ENCODE measurements around the gene CELSR3. TPM values are rescaled to one million over a fixed set of nuclear protein-coding genes. Genes with fewer than 3 reads are reported as not detected.

The CELSR3 gene
- total and polyA plus RNA-seq, 9 donors: 0.23 to 3.4 (median 0.69) TPM

- H3K36me3 ChIP-seq: no peaks in the 10 kb centered on the region
These were observed 22.6 kb downstream of the CELSR3 start for GRCh38 chr3:48639944-48640606.

GRCh38 chr3:48637305-48637704, 25.4 kb downstream of the CELSR3 start:
- Histone ChIP-seq H3K4me1 (ENCODE audit: insufficient read depth) (peaks cover 3% of the 10 kb centered on the region), H3K4me3 (no peak overlapping the region), H3K9me3 (no peaks in the 10 kb centered on the region), H3K27ac (no peak overlapping the region), H3K27me3 (no peaks in the 10 kb centered on the region), H3K36me3 (no peaks in the 10 kb centered on the region)
- no peak for TF ChIP-seq POLR2A (IDR thresholded peaks at IDR 0.05)
- TF ChIP-seq, protein P1, sequence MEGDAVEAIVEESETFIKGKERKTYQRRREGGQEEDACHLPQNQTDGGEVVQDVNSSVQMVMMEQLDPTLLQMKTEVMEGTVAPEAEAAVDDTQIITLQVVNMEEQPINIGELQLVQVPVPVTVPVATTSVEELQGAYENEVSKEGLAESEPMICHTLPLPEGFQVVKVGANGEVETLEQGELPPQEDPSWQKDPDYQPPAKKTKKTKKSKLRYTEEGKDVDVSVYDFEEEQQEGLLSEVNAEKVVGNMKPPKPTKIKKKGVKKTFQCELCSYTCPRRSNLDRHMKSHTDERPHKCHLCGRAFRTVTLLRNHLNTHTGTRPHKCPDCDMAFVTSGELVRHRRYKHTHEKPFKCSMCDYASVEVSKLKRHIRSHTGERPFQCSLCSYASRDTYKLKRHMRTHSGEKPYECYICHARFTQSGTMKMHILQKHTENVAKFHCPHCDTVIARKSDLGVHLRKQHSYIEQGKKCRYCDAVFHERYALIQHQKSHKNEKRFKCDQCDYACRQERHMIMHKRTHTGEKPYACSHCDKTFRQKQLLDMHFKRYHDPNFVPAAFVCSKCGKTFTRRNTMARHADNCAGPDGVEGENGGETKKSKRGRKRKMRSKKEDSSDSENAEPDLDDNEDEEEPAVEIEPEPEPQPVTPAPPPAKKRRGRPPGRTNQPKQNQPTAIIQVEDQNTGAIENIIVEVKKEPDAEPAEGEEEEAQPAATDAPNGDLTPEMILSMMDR (IDR thresholded peaks at IDR 0.05): no peak
- no peak for TF ChIP-seq EP300 (IDR thresholded peaks at IDR 0.05)
- intact Hi-C loops (cut with DNase I): no loop called here
- DNase-seq: no peak
- 51 to 60% (median 56%) methylated on average over 6 of the region's 6 CpGs for WGBS, 3 donors

More at GRCh38 chr3:48639944-48640606, 22.6 kb downstream of the CELSR3 start:
- H3K9me3 ChIP-seq: no peaks in the 10 kb centered on the region
- 84 to 91% (median 88%) methylated on average over 23 to 38 of the region's 38 CpGs for WGBS, 3 donors
- H3K27me3 ChIP-seq: no peaks in the 10 kb centered on the region
- DNase-seq: no peak
- peaks cover 3% of the 10 kb centered on the region for H3K4me1 ChIP-seq (ENCODE audit: insufficient read depth)
- no peak overlapping the region for H3K27ac ChIP-seq
- intact Hi-C loops (cut with DNase I): no loop called here
- no peak overlapping the region for H3K4me3 ChIP-seq
- TF ChIP-seq, protein P1 (IDR thresholded peaks at IDR 0.05): no peak
- TF ChIP-seq EP300 (IDR thresholded peaks at IDR 0.05) (no peak), POLR2A (IDR thresholded peaks at IDR 0.05) (no peak)

DNA sequence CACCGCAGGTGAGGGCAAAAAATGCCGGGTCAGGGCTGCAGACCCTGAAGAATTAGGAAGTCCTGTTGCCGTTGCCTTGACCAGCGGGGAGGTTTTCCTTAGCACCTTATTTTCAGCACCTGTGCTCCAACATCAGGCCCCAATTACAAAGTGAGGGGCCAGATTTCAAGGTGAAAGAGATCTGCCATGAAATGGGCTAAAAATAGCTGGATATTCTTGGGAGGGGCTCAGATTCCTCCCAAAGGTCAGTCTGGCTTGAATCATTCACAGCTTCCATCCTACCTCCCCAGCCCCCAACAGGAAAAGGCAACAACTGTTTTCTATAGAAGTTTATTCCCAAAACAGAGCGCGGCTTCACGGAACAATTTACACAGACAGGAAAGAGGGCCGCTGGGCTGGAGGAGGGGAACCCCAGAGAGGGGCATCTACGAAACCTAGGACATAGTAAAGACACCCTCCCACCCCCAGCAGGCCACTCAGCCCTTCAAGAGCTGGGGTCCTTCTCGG, 26.5 kb downstream of the CELSR3 start:
- intact Hi-C loops (cut with DNase I): no loop called here

DNA sequence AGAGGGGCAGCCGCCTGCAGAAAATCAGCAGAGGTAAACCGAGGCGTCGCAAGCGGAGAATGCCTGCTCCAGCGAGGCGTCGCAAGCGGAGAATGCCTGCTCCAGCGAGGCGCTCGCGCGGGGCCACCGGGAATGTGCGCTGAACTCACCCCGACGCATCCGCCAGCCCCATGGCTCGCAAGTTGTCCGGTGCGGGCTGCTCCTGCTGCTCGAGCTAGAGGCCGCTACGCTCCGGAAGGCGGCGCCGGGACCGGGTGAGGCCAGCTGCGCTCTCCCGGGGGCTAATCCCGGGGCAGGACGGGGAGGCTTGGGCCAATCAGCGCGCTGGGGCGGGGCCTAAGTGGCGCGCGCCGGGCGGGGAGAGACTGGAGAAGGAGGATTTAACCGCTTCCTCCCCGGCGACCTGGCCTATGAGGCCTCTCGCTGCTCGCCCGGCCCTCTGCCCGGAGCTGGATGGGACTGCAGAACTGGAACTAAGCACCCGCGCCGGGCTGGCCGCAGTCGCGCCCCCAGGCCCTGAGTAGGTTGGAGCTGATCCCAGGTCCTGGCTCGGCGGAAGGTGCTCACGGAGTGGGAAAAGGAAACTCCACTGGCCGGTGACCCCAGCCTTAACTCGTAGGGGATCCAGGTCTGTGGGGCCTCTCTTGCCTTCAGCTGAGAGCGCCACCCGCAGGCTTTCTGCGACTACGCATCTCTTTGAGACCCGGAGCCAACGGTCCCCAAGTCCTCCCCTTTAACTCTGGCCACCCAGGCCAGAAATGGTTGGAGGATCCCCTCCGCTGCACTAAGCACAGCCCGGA, 27.3 kb downstream of the CELSR3 start, which contains the start of gene SLC26A6:
Gene SLC26A6 (minus strand): TSS at position 240 of the 800 bp plus-strand sequence. CDS start 68 bp downstream, at position 172.
- H3K27ac ChIP-seq: peak within 1 kb of the TSS; percentile 62 to 76
- H3K4me3 ChIP-seq: peak within 1 kb of the TSS; percentile 65
- no peaks in the 10 kb centered on the region for H3K36me3 ChIP-seq
- TF ChIP-seq EP300 (IDR thresholded peaks at IDR 0.05): no peak
- TF ChIP-seq POLR2A (IDR thresholded peaks at IDR 0.05): peak; percentile 26
- TF ChIP-seq, protein P1 (IDR thresholded peaks at IDR 0.05): peak; percentile 40 to 66 (median 52)
- DNase-seq: peak; percentile 94 to 97 (median 95)
- peaks cover 3% of the 10 kb centered on the region for H3K4me1 ChIP-seq (ENCODE audit: insufficient read depth)
- intact Hi-C loops (cut with DNase I): no loop called here
- 0 to 1% (median 0%) methylated on average over 51 to 68 of the region's 68 CpGs for WGBS, 3 donors
- no peaks in the 10 kb centered on the region for H3K9me3 ChIP-seq
- H3K27me3 ChIP-seq: no peaks in the 10 kb centered on the region

More for the DNA sequence above, 26.5 kb downstream of the CELSR3 start:
- H3K36me3 ChIP-seq: no peaks in the 10 kb centered on the region
- DNase-seq: no peak
- peak overlapping the region; percentile 65 for H3K4me3 ChIP-seq
- no peak overlapping the region for H3K27ac ChIP-seq
- no peaks in the 10 kb centered on the region for H3K27me3 ChIP-seq
- H3K9me3 ChIP-seq: no peaks in the 10 kb centered on the region
- 32 to 45% (median 41%) methylated on average over 10 of the region's 10 CpGs for WGBS, 3 donors
- no peak for TF ChIP-seq POLR2A (IDR thresholded peaks at IDR 0.05)
- TF ChIP-seq, protein P1 (IDR thresholded peaks at IDR 0.05): no peak
- no peak for TF ChIP-seq EP300 (IDR thresholded peaks at IDR 0.05)
- H3K4me1 ChIP-seq (ENCODE audit: insufficient read depth): peaks cover 3% of the 10 kb centered on the region

Measured in ovary (tissue), 9 donors.